RKO (cell line): ENCODE measurements around the gene CCDC6.
A peak's percentile ranks its signal among the peaks of the same experiment; 100 is the strongest.
"Not testable (repeated sequence)": the region's sequence is repeated elsewhere in the genome, so short reads cannot be mapped to it uniquely, and the experiment has no call there.

Experiments
- DNase-seq: peaks from one replicate; pipeline ENCODE4 v3.0.0-alpha.2; 2016; ENCODE audit warnings: low spot score

Gene CCDC6

DNA sequence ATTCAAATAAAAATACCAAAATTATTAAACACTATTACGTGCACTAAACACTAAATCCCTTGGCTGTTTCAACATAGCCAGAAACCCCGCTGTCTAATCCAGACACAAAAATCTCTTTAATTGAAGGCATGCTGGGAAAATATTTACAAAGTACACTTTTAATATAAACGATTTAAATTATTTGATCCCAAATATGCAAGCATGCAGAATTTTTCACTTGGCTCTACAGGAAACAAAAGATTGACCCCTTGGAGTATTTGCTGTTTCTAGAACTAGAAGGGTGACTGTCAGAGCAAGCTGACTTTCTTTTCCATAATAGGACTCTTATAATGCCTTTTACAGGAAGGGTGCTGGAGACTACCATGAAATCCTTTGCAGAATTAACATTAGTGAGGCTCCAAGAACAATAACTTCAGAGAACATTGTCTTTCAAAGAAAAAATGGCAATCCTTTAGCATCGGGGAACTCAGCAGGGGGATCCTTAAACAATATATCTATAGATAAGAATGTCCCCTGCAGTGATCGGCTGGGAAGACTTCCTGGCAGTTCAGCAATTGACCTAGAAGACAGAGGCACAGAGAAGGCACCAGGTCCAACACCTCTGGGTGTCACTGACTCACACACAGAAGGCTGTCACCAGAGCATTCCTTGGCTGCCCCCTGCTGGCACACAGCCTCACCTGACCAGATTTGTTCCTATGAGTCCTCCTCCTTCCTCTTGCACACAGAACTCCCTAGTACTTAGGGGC lies 97.3 kb downstream of the CCDC6 start:
- peak; percentile 70 for DNase-seq

DNA sequence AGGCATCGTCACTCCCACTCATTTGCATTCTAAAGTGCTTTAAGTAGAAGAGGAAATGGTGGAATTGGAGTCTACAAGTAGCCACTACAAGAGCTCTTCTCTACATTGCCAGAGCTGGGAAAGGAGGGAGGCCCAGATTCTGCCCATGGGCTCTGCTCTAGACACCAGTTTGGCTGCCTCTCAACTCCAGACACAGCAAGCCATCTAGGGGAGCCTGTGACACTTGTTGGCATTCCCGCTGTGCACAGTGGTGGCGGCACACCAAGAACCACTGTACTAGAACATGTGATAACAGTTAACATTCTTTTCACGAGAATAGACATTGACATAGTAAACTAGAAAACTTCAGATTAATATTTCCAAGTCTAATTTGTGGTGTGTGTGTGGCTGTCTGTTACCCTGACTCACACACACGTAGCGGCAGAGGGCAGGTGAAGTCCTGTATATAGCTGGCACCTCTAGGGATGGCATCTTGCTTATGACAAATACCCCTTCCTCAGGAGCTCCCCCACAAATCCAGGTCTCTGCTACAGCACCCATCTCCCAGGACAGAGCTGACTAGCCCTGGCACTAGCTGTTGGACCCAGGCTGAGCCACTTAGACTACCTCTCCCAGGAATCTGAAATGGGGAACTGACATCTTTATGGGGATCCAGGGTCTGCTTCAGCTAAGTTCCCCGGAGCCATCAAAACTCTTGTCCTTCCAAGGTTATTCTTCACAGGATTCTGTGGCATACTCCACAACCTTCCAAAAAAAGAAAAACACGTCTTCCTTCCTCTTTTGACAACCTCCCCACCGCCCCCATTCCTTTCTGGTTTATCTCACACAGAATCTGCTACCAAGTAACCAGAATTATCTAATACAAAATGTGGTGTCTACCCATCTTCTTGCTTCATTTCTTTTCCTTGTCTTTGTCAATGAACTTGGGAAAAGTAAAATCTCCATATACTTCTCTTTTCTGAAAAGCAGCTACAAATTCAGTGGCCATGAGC lies 98.4 kb downstream of the CCDC6 start:
- no peak for DNase-seq

DNA sequence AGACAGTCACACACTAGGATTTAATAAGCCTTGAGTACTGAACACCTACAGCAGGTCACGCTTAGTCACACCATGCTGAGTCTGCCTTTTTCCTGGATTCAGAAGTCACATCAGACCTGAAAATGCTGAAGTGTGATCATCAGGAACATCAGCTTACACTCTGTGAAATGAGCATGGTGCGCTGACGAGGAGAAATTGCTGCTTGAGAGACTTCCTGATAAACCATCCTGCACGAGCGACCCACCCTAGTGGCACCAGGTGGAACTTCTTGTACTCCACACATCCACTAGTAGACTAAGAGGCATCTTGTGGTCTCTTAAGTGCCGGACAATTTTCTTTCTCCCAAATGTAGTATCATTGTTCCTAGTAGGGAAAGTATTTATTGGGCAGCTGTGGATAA lies 101.3 kb downstream of the CCDC6 start:
- DNase-seq, result peak; percentile 45

DNA sequence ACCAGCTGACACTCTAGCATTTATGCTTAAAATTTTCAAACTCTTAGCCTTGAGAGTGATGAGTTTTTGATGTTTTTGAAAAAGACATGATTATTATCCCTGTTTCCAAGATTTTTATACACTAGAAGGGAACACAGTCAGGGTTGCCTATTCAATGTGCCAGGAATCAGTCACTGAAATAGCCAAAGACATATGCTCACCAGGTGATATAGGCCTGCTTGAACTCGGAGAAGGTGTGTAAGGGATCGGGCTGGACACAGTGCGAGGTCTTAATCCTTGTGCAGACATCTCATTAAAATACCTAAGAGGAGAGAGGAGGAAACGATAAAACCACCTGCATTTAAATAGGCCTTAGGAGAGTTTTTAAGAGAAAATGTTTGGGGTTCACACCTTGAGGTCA lies 102.1 kb downstream of the CCDC6 start:
- no peak for DNase-seq

DNA sequence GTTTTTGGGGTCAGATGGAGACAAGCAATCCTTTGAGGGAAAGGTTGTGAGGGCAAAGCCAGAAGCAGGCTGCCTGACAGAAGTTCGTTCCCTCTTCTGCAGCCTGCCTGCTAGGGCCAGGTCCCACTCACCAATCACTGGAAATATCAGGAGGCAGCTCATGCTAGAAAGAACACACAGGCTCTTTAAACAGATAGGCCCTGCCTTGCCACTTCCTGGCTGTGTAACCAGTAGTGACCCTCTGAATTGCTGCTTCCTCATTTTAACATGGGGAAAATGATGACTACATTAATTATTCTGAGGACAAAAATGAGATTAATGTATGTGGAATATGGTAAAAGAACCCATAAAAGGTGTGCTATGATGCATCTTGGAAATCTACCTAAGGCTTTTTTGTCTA lies 102.6 kb downstream of the CCDC6 start:
- no peak for DNase-seq

DNA sequence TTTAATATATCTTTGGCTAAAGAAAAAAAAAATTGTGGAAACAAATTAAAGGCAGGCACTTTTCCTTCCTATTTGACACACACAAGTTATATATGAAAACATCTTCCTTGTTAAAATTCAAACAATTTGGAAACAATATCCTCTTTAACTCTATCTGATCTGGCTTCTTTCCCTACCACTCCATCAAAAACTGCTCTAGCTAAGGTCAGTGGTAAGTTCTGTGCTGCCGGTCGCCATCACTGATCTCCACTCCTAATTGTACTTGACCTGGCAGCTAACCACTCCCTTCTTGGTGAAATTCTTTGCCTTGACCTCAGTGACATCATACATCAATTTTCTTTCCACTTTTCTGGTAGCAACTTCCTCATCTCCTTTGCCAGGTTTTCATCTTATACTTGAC lies 105.2 kb downstream of the CCDC6 start:
- no peak for DNase-seq

DNA sequence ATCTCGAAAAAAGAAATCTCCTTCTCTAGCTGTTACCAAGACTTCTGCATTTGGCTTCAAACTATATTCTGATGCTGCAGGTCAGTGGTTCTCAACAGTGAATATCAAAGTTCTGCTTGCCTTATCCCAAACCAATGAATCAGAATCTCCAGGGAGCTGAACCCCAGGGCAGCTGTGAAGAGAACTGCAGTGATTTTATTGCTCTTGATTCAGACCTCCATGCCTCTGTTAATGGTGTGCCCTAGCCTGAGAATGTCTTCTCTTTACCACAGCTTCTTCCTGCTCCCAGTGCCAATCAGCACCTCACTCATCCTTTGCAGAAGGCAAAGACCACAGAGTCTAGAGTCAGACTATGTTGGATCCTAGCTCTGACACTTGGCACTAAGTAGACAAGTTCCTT lies 106.9 kb downstream of the CCDC6 start:
- no peak for DNase-seq

DNA sequence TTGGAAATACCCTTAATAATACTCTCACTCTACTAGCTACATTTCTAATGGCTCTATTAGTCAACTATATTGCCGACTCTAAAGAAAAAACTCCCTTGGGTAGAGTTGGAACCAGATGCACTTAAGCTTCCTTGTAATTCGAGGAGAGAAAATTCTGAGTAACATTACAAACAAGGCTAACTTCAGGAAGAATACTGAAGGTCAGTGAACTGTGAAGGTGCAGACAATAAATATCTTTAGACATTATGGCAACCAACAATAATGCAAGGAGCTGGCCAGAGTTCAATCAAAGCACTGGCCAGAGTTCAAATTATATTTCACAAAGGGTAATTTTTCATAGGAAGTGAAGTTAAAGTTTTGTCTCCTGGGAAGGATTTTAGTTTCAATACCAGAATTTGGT lies 112.4 kb downstream of the CCDC6 start:
- no peak for DNase-seq

DNA sequence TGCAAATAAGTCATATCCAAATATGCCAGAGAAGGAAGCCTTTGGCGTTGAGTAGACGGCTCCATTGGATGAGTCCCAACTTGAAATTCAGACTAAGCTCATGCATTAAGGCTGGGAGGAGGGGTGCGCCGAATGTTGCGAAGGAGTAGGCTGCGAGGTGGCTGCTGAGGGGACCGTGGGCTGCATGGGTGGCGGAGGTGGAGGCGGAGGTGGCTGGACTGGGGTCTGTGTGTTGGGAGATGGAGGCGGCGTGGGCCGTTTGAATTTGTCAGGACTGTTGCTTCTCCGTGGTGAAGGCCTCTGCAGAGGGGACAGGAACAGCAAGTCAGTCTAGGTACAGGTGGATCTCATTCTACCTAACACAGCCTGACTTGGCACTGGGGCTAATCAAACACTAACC lies 113.5 kb downstream of the CCDC6 start:
- DNase-seq, result no peak

DNA sequence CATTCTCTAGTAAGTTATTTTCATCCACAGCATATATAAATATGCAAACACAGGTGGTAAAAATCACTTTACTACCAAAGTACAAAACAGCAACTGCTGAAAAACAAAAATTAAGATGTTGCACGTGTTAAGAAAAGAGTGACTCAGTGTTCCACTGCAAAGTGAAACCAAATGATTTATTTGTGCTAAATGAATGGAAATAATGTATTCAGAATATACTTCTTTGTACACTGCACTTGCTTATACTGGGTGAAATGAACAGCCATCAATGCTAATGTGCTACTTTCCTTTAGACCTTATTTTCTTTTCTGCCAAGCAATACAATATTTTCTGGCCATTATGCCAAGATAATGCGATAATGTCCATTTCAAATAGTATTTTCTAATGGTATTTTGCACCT lies 114.8 kb downstream of the CCDC6 start:
- no peak for DNase-seq

DNA sequence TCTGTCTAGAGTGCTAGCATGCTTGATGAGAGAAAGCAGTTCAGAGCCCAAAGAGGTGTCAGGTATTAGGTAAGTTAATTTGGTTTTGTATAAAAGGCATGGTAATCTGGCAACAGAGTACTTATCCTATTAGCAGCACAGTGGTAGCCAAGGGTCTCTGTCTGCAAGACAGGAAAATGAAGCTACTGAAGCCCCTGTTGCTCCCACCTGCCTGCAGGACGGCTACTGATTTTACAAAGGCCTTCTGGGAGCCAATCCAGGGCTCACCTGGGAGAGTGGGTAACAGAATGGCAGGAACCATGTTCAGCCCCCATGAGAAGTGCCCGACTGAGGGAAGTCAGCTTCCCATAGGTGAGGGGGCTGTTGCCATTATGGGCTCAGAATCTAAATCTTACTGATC lies 116.3 kb downstream of the CCDC6 start:
- not testable (repeated sequence) for DNase-seq

DNA sequence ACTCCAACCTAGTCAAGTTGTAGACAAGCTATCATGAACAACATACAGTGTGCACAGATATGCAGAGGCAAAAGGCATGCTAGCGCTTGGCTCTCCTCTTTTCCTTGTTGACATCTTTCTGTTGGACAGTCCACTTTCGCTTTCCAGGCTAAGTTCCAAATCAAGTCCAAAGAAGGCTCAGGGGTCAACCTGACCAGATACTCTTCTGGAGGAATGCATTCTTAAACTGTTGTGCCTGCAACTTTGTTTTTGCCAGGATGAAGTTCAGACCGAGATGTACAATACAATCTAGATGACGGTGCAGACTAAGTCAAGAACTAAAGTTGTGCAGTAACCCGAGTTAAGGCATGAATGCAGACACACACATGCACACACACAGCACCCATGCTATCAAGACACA lies 117.4 kb downstream of the CCDC6 start:
- DNase-seq, result not testable (repeated sequence)

DNA sequence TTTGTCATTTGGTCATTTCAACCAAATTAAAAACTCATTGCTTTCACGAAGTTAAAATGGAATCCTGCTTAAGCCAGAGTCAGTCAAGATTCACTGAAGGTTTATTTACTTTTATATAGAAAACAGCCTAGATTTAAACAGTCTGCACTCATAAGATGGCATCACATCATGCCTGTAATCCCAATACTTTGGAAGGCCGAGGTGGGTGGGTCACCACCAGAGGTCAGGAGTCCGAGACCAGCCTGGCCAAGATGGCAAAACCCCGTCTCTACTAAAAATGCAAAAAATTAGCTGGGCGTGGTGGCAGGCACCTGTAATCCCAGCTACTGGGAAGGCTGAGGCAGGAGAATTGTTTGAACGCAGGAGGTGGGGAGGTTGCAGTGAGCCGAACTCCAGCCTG lies 119.3 kb downstream of the CCDC6 start:
- DNase-seq, result not testable (repeated sequence)

DNA sequence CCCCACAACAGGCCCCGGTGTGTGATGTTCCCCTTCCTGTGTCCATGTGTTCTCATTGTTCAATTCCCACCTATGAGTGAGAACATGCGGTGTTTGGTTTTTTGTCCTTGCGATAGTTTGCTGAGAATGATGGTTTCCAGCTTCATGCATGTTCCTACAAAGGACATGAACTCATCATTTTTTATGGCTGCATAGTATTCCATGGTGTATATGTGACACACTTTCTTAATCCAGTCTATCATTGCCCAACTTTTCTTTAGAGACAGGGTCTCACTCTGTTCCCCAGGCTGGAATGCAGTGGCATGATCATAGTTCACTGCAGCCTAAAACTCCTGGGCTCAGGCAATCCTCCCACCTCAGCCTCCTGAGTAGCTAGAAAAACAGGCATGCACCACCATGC lies 120.9 kb downstream of the CCDC6 start:
- DNase-seq, result not testable (repeated sequence)

DNA sequence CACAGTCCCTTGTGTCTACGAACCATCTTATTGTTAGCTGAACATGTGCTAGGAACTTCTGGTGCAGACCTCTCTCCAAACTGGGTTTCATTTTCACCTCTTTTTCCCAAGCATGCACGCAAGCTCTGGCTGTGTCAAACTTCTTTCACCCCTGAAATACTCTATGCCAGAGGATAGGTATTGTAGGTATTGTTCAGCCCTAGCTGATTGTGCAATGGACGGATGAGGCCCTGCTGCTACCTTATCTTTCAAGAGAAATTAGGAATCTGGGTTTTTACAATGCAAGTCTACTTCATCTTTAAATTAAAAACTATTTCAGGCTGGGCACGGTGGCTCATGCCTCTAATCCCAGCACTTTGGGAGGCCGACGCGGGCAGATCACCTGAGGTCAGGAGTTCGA lies 124.8 kb downstream of the CCDC6 start:
- no peak for DNase-seq

DNA sequence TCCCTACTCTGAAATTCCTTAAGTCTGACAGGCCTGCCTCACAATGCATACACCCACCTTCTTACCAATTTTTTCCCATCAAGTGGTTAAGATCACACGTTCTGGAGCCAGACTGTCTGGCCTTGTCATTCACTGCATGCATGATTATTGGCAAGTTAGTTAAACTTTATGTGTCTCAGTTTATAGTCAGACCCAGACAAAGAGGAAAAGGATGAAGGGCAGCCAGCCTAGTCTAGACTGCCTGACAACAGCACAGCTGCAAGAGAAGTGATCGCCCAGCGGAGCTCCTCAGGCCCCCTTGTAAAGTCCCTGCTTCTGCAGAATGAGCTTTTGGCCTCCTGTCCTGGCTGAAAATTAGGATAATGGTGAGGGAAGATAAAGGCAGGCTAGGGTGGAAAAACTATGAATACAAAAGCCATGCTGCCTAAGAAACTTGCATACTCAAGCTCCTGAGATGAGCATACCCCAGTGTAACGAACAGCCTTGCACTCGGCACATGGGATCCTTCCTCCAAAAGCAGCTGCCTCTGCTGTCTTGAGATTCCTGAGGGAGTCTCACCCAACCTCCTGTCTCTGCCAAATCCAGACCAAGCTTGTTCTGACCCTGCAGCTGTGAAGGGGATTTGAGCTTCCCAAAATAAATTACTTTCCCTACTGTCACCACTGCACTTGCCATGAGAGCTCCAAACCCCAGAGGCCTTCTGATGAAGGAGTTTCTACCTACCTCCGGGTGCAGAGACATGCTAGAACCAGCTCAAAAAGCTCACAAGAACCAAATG lies 126.4 kb downstream of the CCDC6 start:
- DNase-seq, result no peak

DNA sequence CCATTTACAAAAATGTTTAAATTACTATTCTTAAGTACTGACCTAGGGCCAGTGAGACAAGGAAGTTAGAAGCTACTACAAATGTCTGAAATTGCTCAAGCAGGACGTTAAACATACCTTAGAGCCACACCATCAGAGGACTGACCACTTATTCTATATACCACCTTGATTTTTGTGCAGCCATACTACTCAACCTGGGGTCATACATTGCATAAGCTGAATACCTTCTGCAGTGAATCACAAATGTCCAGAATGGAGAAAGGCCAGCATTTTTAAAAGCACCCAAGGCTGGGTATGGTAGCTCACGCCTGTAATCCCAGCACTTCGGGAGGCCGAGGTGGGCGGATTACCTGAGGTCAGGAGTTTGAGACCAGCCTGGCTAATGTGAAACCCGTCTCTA lies 131.9 kb downstream of the CCDC6 start:
- DNase-seq, result no peak

DNA sequence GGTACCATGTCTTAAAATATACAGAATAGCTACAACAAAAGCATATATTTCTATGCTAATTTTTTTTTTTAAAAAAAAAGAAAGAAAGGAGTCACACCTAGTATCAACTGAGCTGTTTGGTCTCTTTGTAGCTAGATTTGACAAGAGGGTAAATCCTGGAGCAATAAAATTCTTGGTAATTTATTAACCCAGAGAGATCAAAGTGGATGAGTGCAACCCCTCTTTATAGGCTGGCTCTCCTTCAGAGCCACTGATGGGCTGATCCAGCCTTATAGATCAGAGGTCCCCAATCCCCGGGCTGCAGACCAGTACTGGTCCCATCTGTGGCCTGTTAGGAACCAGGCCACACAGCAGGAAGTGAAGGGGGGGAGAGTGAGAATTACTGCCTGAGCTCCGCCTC lies 133.3 kb downstream of the CCDC6 start:
- DNase-seq, result no peak

DNA sequence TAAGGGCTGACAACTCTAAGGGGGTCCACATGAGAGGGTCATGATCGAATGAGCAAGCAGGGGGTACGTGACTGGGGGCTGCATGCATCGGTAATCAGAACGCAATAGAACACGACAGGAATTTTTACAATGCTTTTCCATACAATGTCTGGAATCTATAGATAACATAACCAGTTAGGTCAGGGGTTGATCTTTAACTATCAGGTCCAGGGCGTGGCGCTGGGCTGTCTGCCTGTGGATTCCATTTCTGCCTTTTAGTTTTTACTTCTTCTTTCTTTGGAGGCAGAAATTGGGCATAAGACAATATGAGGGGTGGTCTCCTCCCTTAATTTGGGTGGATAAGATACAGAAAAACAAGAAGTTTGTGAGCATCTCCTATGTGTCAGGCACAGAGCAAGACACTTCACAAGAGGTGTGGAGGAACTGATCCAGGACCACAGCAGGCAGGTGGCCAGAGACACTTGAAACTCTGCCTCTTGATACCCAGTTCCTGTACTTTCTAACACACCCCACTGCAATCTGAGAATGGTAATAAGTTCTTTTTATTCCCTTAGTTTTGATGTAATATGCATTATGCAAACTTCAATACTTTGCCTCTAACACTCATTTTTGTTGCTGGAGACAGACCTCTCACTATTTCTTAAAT lies 135.1 kb downstream of the CCDC6 start:
- DNase-seq, result no peak

DNA sequence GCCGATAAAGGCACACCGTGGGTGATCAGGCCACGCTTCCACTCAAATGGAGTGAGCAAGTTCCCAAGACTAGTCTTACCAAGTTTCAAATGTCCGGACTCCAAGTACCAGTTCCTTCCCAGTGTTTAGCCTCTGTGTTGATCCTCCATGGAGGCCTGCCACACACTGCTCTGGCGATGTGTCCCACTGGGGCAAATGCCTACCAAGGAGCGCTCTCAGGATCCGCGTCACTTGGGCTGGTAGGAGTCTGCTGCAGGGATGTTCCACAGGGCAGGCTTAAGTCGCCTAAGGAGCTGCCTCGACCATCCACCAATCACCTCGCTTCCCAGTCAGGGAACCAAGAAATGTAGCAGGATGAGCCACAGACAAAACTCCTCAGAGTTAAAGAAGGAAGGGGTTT lies 135.7 kb downstream of the CCDC6 start:
- no peak for DNase-seq

DNA sequence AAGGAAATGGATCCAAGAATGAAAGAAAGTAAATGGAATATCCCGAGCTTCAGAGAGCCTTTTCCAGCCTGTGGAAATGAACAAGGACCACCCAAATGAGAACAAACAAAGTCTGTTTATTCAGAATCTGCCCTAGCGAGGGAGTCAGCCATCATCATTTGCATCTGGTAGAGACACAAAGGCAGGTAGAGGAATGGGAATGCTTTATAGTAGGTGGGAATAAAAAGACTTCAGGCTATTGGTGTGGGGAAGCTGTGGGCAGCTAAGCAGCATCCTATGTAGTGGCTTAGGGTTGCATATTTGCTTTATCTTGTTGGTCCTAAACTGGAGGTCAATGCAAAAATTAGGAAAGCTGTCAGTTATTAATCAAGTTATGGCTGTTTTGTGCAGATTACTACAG lies 143.9 kb downstream of the CCDC6 start:
- no peak for DNase-seq

DNA sequence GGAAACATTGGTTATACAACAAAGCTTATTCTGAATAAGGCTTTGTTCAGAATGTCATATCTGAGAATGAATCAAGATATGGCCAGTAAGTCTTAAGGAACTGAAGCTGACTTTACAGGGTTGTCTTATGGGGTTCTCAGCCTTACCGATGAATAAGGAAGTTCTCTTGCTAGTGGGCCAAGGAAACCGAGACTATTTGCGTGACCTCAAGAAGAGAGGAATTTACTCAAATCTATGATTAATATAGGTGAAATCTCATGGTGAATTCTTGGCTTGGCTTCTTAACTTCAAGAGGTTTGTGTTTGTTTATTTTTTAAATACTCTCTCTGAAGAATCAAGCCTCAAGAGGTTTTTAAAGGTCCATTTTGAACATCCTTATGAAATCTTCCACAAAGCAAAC lies 148.4 kb downstream of the CCDC6 start:
- DNase-seq, result no peak
